ENCODE results near the gene BCL11A.

DNA sequence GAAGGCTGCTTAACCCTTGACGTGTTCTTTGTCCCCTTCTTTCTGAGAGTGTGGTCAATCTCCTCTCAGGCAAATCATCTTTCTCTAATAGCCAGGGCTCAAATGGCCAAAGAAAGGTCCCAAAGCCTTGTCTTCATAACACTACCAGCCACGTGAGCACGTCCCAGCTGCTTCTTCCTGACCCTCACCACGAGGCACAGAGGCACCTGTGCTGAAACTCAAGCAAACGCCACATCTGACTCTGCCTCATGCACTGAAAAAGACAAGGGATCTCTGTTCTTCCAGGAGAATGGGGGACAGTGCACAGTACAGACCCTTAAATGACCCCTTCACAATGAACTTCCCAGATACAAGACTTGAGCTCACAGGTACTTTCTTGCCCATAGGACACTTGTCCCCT lies 31.8 kb downstream of the BCL11A start:
- TF ChIP-seq, protein P1, sequence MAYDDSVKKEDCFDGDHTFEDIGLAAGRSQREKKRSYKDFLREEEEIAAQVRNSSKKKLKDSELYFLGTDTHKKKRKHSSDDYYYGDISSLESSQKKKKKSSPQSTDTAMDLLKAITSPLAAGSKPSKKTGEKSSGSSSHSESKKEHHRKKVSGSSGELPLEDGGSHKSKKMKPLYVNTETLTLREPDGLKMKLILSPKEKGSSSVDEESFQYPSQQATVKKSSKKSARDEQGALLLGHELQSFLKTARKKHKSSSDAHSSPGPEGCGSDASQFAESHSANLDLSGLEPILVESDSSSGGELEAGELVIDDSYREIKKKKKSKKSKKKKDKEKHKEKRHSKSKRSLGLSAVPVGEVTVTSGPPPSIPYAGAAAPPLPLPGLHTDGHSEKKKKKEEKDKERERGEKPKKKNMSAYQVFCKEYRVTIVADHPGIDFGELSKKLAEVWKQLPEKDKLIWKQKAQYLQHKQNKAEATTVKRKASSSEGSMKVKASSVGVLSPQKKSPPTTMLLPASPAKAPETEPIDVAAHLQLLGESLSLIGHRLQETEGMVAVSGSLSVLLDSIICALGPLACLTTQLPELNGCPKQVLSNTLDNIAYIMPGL (CRISPR knock-in tag; IDR thresholded peaks at IDR 0.05; ENCODE audit: borderline replicate concordance) = no peak
- TF ChIP-seq, protein P2, sequence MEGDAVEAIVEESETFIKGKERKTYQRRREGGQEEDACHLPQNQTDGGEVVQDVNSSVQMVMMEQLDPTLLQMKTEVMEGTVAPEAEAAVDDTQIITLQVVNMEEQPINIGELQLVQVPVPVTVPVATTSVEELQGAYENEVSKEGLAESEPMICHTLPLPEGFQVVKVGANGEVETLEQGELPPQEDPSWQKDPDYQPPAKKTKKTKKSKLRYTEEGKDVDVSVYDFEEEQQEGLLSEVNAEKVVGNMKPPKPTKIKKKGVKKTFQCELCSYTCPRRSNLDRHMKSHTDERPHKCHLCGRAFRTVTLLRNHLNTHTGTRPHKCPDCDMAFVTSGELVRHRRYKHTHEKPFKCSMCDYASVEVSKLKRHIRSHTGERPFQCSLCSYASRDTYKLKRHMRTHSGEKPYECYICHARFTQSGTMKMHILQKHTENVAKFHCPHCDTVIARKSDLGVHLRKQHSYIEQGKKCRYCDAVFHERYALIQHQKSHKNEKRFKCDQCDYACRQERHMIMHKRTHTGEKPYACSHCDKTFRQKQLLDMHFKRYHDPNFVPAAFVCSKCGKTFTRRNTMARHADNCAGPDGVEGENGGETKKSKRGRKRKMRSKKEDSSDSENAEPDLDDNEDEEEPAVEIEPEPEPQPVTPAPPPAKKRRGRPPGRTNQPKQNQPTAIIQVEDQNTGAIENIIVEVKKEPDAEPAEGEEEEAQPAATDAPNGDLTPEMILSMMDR (IDR thresholded peaks at IDR 0.05) = no peak
- TF ChIP-seq MAZ (IDR thresholded peaks at IDR 0.05; ENCODE audit: borderline replicate concordance, low read depth, low read length) (no peak), HOXB13 (CRISPR knock-in tag; IDR thresholded peaks at IDR 0.05; ENCODE audit: low read depth) (no peak), RARB (CRISPR knock-in tag; IDR thresholded peaks at IDR 0.05) (no peak), RFX5 (IDR thresholded peaks at IDR 0.05) (no peak), POLR2AphosphoS2 (conservative IDR thresholded peaks at IDR 0.05; ENCODE audit: low read length) (no peak), HDAC2 (IDR thresholded peaks at IDR 0.05) (no peak)
